ENCODE data around the gene LRRC74B.
"Not testable (repeated sequence)": the region's sequence is repeated elsewhere in the genome, so short reads cannot be mapped to it uniquely, and the experiment has no call there.

The LRRC74B gene

GRCh38 chr22:21034989-21035388 lies 10.8 kb upstream of the LRRC74B start:
- H3K4me3 ChIP-seq (ENCODE audit: low read depth, low read length), result no peak overlapping the region
- no peak for TF ChIP-seq CTCF (conservative IDR thresholded peaks at IDR 0.05; ENCODE audit: low read depth, low read length)
- DNase-seq (ENCODE audit: low read depth), result no peak

- DNase-seq (ENCODE audit: low read depth), result peak; percentile 56
- TF ChIP-seq CTCF (conservative IDR thresholded peaks at IDR 0.05; ENCODE audit: low read depth, low read length), result no peak
- H3K4me3 ChIP-seq (ENCODE audit: low read depth, low read length), result no peak overlapping the region
Measured at GRCh38 chr22:21038405-21038804, 7.3 kb upstream of the LRRC74B start.

- not testable (repeated sequence) for DNase-seq (ENCODE audit: low read depth); H3K4me3 ChIP-seq (ENCODE audit: low read depth, low read length)
Measured at GRCh38 chr22:21039158-21039557, 6.6 kb upstream of the LRRC74B start.

- peak; percentile 71 for DNase-seq (ENCODE audit: low read depth)
- no peak overlapping the region for H3K4me3 ChIP-seq (ENCODE audit: low read depth, low read length)
- TF ChIP-seq CTCF (conservative IDR thresholded peaks at IDR 0.05; ENCODE audit: low read depth, low read length), result no peak
Measured at GRCh38 chr22:21041937-21042336, 3.8 kb upstream of the LRRC74B start.

- no peak for DNase-seq (ENCODE audit: low read depth)
- no peak for TF ChIP-seq CTCF (conservative IDR thresholded peaks at IDR 0.05; ENCODE audit: low read depth, low read length)
- H3K4me3 ChIP-seq (ENCODE audit: low read depth, low read length), result no peak overlapping the region
Measured at GRCh38 chr22:21042978-21043859, 2.5 kb upstream of the LRRC74B start.

- TF ChIP-seq CTCF (conservative IDR thresholded peaks at IDR 0.05; ENCODE audit: low read depth, low read length), result no peak
- H3K4me3 ChIP-seq (ENCODE audit: low read depth, low read length), result no peak overlapping the region
Measured at GRCh38 chr22:21043860-21044535, 1.7 kb upstream of the LRRC74B start.

GRCh38 chr22:21044931-21045584 lies 688 bp upstream of the LRRC74B start:
- H3K4me3 ChIP-seq (ENCODE audit: low read depth, low read length), result peak overlapping the region; percentile 44
- peak; percentile 89 for DNase-seq (ENCODE audit: low read depth)
- TF ChIP-seq CTCF (conservative IDR thresholded peaks at IDR 0.05; ENCODE audit: low read depth, low read length), result no peak

More at GRCh38 chr22:21043860-21044535, 1.7 kb upstream of the LRRC74B start:
- no peak for DNase-seq (ENCODE audit: low read depth)
